Right cardiac atrium (tissue), 5 donors: ENCODE measurements around the gene ECSIT. TPM values are rescaled to one million over a fixed set of nuclear protein-coding genes. Genes with fewer than 3 reads are reported as not detected.
"Not testable (repeated sequence)": the region's sequence is repeated elsewhere in the genome, so short reads cannot be mapped to it uniquely, and the experiment has no call there.

Experiments used
- ATAC-seq, 2 donors: fragments of 200-7000 bp; cut with Tn5 transposase; one replicate each; pipeline versions ENCODE4 v1.8.0 to v1.9.1; 2020; ENCODE audit warnings: moderate library complexity in 2 of 2, mild to moderate bottlenecking in 1 of 2
- DNase-seq, 3 donors: peaks; one replicate each; pipeline ENCODE4 v3.0.0-alpha.2; 2020
- H3K27ac ChIP-seq: one replicate; pipeline ENCODE4 v1.5.1; 2013; ENCODE audit warnings: mild to moderate bottlenecking, low read length, control low read depth, moderate library complexity
- H3K27me3 ChIP-seq: one replicate; pipeline ENCODE4 v1.6.1; 2013; ENCODE audit not compliant: control insufficient read depth, insufficient read depth
- H3K4me1 ChIP-seq: one replicate; pipeline ENCODE4 v1.6.1; 2013; ENCODE audit warnings: low read length; ENCODE audit not compliant: control insufficient read depth, insufficient read depth
- H3K4me3 ChIP-seq: one replicate; pipeline ENCODE4 v1.5.1; 2013; ENCODE audit warnings: low read length, control low read depth
- H3K9me3 ChIP-seq: one replicate; pipeline ENCODE4 v1.6.1; 2013; ENCODE audit warnings: low read length; ENCODE audit not compliant: control insufficient read depth
- WGBS: extraction: QIAGEN DNeasy Blood & Tissue Kit; methylation state at CpG from one replicate; pipeline ENCODE4 v1.1.7; 2013; 5-methylcytosine and 5-hydroxymethylcytosine counted together
- intact Hi-C, 4 donors: fragments of 100-400 bp; cut with DNase I; formaldehyde crosslinking; loops; one replicate each; pipeline versions ENCODE4 v1.11.0 to v1.14.0; 2022 to 2023
- long read RNA-seq, 4 donors: library from polyadenylated mRNA; unstranded; transcript quantifications; one replicate each; pipeline ENCODE4 v2.0.0, GENCODE V29; 2020 to 2021
- polyA plus RNA-seq: library from polyadenylated mRNA; stranded (reverse); fragments of 200-250 nt; gene quantifications from one replicate; pipeline ENCODE4 v1.2.3, GENCODE V29; 2013
- total RNA-seq, 4 donors: library from RNA; stranded (reverse); fragmentation: NEBNext Ultra II Directional; extraction: Animal tissue kit (Norgen Biotek cat#: 25700); gene quantifications; one replicate each; pipeline ENCODE4 v1.2.1, GENCODE V29; 2021
- donor health status: healthy with polysubstance abuse.
- donor health status: DM: no; HTN: yes; CAD: no.
- donor health status: DM: no; HTN: no; CAD: no.
- donor health status: DM: no; HTN: yes; CAD: no; lungs with severe emphysema.
- donor health status: DM: yes; HTN: yes; CAD: no.

ECSIT gene
- total RNA-seq (100 to 1,000 TPM in 2 of 4 donors, 10 to 100 TPM in 2; 88.1 to 126 (median 105) TPM), polyA plus RNA-seq (133 TPM)
- long read RNA-seq, donor 1, transcript ECSIT-202 (8 exons, 1,700 nt) = major isoform, 352 of 415 reads
- long read RNA-seq, donor 1, partial matches to known transcripts = 13 of 415 reads
- long read RNA-seq, donor 1, other reads (novel, unspliced or antisense) = 50 of 415 reads
- long read RNA-seq, donor 2, transcript ECSIT-202 (8 exons, 1,700 nt) = major isoform, 163 of 212 reads
- long read RNA-seq, donor 2, partial matches to known transcripts = 4 of 212 reads
- long read RNA-seq, donor 2, other reads (novel, unspliced or antisense) = 42 of 212 reads
- long read RNA-seq, donor 3, transcript ECSIT-202 (8 exons, 1,700 nt) = major isoform, 920 of 1,149 reads
- long read RNA-seq, donor 3, partial matches to known transcripts = 38 of 1,149 reads
- long read RNA-seq, donor 3, other reads (novel, unspliced or antisense) = 183 of 1,149 reads
- long read RNA-seq, donor 4, transcript ECSIT-202 (8 exons, 1,700 nt) = major isoform, 161 of 192 reads
- long read RNA-seq, donor 4, partial matches to known transcripts = 4 of 192 reads
- long read RNA-seq, donor 4, other reads (novel, unspliced or antisense) = 27 of 192 reads

- no peaks in the 10 kb centered on the region for H3K9me3 ChIP-seq
- DNase-seq (peak; percentile 98 to 99 (median 99)), ATAC-seq (peak; percentile 99)
- H3K4me1 ChIP-seq = peaks cover 3% of the 10 kb centered on the region
- no peaks in the 10 kb centered on the region for H3K27me3 ChIP-seq
- WGBS = under 1% methylated on average over 47 of the region's 47 CpGs
- intact Hi-C loops = no loop called here
- H3K27ac ChIP-seq = peak within 1 kb of the TSS; percentile 99
- peak within 1 kb of the TSS; percentile 96 for H3K4me3 ChIP-seq
Observed at GRCh38 chr19:11528551-11529341, at the start of gene ECSIT. Gene ECSIT, minus strand, starts transcription at chr19:11529134. Its CDS starts 9,964 bp downstream, at chr19:11519170.

- H3K9me3 ChIP-seq = no peaks in the 10 kb centered on the region
- peak in 1 of 2 donors; percentile 32 for ATAC-seq
- 63% methylated on average over 18 of the region's 18 CpGs for WGBS
- peak within 1 kb of the TSS; percentile 3 for H3K4me3 ChIP-seq
- H3K27ac ChIP-seq = no peak within 1 kb of the TSS
- no peak for DNase-seq
- H3K4me1 ChIP-seq = no peaks in the 10 kb centered on the region
- H3K27me3 ChIP-seq = no peaks in the 10 kb centered on the region
- intact Hi-C loops = no loop called here
Observed at GRCh38 chr19:11577451-11578257, 48.7 kb upstream of the ECSIT start, which contains the start of gene ACP5. Gene ACP5, minus strand, starts transcription at chr19:11577645. Its CDS starts 328 bp downstream, at chr19:11577317.

GRCh38 chr19:11576227-11576626 is 47.3 kb upstream of the ECSIT start:
- no peak overlapping the region for H3K4me3 ChIP-seq
- no peaks in the 10 kb centered on the region for H3K27me3 ChIP-seq
- intact Hi-C loops = no loop called here
- no peak overlapping the region for H3K27ac ChIP-seq
- peak in 1 of 2 donors; percentile 7 for ATAC-seq
- 80% methylated on average over 15 of the region's 15 CpGs for WGBS
- H3K4me1 ChIP-seq = no peaks in the 10 kb centered on the region
- DNase-seq = peak in 2 of 3 donors; percentile 65 to 72
- H3K9me3 ChIP-seq = no peaks in the 10 kb centered on the region

- ATAC-seq = no peak
- 81% methylated on average over 9 of the region's 9 CpGs for WGBS
- intact Hi-C loops = no loop called here
Observed at GRCh38 chr19:11574689-11575088, 45.8 kb upstream of the ECSIT start.

GRCh38 chr19:11573763-11574162 is 44.8 kb upstream of the ECSIT start:
- H3K4me3 ChIP-seq, H3K9me3 ChIP-seq, H3K27ac ChIP-seq, DNase-seq, H3K4me1 ChIP-seq, ATAC-seq, intact Hi-C loops, H3K27me3 ChIP-seq: not testable (repeated sequence)
- WGBS = 97% methylated on average over 4 of the region's 4 CpGs

More at GRCh38 chr19:11574689-11575088, 45.8 kb upstream of the ECSIT start:
- no peaks in the 10 kb centered on the region for H3K9me3 ChIP-seq
- DNase-seq = no peak
- no peaks in the 10 kb centered on the region for H3K27me3 ChIP-seq
- no peaks in the 10 kb centered on the region for H3K4me1 ChIP-seq
- H3K27ac ChIP-seq = no peak overlapping the region
- H3K4me3 ChIP-seq = no peak overlapping the region

GRCh38 chr19:11573354-11573753 is 44.4 kb upstream of the ECSIT start:
- intact Hi-C loops, DNase-seq, H3K27me3 ChIP-seq, H3K27ac ChIP-seq, H3K9me3 ChIP-seq, H3K4me3 ChIP-seq, H3K4me1 ChIP-seq, ATAC-seq: not testable (repeated sequence)
- 70% methylated on average over 6 of the region's 6 CpGs for WGBS

GRCh38 chr19:11570039-11570462 is 41.1 kb upstream of the ECSIT start:
- no peak for ATAC-seq
- Histone ChIP-seq H3K4me3 (no peak overlapping the region), H3K27ac (no peak overlapping the region), H3K4me1 (no peaks in the 10 kb centered on the region), H3K9me3 (no peaks in the 10 kb centered on the region), H3K27me3 (no peaks in the 10 kb centered on the region)
- WGBS = 68% methylated on average over 5 of the region's 5 CpGs
- DNase-seq = no peak
- intact Hi-C loops = no loop called here

- no peak for ATAC-seq
- WGBS = 83% methylated on average over 2 of the region's 2 CpGs
Observed at GRCh38 chr19:11566164-11566563, 37.2 kb upstream of the ECSIT start.

GRCh38 chr19:11565649-11565980 is 36.7 kb upstream of the ECSIT start:
- H3K27ac ChIP-seq, intact Hi-C loops: not testable (repeated sequence)
- 91% methylated on average over 5 of the region's 5 CpGs for WGBS

More at GRCh38 chr19:11566164-11566563, 37.2 kb upstream of the ECSIT start:
- Histone ChIP-seq H3K4me3 (no peak overlapping the region), H3K27me3 (no peaks in the 10 kb centered on the region), H3K4me1 (no peaks in the 10 kb centered on the region), H3K27ac (no peak overlapping the region), H3K9me3 (no peaks in the 10 kb centered on the region)
- intact Hi-C loops = no loop called here
- no peak for DNase-seq

GRCh38 chr19:11564082-11564807 is 35.3 kb upstream of the ECSIT start:
- intact Hi-C loops, ATAC-seq, H3K4me3 ChIP-seq, H3K9me3 ChIP-seq, H3K27ac ChIP-seq, H3K4me1 ChIP-seq, DNase-seq, H3K27me3 ChIP-seq: not testable (repeated sequence)
- 96% methylated on average over 6 of the region's 6 CpGs for WGBS

More at GRCh38 chr19:11565649-11565980, 36.7 kb upstream of the ECSIT start:
- H3K4me1 ChIP-seq, H3K4me3 ChIP-seq, ATAC-seq, H3K27me3 ChIP-seq, H3K9me3 ChIP-seq, DNase-seq: not testable (repeated sequence)
